ENCODE results near the gene PAQR3.

Gene PAQR3

DNA sequence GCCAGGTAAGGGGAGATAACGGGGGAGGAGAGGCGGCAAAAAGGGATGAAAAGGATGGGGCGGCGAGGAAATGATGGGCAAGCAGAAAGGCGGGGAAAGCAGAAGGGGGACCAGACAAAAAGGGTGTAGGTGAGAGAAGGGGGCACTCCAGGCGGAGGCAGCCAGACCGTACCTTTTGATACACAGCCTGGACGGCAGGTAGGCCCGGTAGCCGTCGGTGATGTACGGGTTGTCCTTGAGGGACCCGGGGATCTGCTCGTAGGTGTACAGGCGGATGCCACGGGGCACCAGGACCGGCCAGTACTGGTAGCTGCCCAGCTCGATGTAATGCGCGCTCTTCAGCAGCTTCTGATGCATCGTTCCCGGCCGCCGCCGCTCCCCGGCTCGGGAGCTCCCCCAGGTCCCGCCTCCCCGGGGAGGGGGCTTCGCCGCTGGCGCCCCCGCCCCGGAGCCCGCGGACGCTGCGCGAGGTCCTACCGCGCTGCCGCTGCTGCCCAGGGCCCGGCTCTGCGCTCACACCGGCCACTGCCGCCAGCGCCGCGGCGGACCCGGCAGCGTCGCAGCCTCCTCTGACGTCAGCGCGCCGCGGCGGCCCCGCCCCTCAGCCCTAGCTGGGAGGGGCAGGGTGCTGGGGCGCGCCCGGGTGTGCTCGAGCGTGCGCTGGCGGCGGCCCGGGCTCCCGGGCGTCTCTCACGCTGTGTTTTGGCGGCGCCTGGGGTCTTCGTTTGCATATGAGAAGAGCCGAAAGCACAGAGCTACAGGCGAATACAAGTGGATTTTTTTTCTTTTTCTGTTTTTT lies at the start of gene PAQR3:
TSS of gene PAQR3 (minus strand) at position 571 of the 799 bp plus-strand sequence. CDS start at position 357, 214 bp downstream.
- DNase-seq = peak; percentile 87

DNA sequence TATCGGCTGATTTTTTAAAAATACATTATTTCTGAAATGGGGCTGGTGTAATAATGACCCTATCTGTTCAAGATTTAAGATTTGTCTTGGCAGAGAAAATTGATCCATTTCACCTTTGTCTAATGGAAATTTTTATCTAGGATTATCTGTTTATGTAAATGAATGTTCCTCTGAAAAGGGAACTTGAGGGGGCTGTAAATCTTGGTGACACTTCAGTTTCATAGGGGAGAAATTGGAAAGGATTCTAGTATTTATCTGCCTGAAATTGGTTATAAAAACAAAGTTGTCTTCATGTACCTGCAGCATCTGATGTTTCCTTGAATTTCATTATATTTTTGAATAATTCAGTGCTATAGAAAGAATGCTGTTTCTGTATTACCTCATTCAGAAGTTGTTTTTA lies 48.4 kb upstream of the PAQR3 start:
- DNase-seq = no peak

DNA sequence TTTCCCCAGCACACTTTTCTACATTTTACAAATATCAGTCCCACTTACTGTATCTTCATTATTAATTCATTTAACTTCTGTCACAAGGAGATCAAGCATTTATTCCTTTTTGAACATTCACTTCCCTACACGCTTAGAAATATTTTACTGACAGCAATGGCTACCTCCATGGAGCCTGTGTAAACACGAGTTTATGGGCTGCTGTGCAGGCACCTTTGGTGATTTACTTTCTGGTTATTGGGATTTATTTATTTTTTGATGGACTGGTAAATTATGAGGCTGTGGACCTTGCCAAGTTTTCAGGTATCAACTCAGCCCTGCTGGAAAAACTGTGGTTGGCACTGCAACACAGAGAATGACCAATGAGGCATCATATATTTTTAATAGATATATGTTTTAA lies 45.4 kb upstream of the PAQR3 start:
- DNase-seq = no peak

GRCh38 chr4:78975865-78976264 lies 36.6 kb upstream of the PAQR3 start:
- no peak for DNase-seq

DNA sequence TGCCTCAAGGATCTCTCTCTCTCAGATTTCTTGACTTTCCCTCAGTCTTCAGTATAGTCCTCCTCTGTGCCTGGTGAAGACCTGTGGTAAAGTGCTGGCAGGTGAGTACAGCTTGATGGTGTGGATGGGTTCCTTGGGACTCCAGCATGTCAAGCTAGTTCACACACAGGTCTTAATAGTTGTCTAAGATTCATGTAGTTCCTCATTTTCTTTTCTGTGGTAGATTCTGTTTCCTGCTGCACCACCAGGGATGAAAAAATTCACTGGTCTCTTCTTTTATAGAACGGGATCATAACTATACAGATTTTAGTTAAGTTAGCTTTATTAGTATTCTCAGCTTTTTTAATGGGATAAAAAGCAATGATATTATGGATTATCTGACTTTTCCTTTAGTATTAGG lies 32.5 kb upstream of the PAQR3 start:
- no peak for DNase-seq

DNA sequence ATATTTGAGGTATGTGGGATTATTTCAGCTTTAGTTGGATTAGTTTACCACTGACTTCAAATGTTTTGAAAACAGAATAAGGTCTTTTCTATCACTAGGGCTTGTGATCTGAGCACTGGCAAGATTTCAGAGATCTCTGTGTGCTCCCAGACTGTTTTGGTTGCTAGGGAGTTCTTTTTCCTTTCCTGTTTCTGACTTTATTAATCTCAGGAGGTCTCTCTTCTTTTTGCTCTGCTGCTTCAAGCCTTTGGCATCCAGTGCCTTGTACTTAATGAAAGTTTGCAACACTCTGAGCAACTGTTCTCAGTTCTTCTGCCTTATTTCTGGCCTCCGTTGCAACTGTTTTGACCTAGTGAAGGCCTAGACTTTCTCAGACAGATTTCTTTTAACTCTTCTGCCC lies 32.1 kb upstream of the PAQR3 start:
- DNase-seq = no peak

DNA sequence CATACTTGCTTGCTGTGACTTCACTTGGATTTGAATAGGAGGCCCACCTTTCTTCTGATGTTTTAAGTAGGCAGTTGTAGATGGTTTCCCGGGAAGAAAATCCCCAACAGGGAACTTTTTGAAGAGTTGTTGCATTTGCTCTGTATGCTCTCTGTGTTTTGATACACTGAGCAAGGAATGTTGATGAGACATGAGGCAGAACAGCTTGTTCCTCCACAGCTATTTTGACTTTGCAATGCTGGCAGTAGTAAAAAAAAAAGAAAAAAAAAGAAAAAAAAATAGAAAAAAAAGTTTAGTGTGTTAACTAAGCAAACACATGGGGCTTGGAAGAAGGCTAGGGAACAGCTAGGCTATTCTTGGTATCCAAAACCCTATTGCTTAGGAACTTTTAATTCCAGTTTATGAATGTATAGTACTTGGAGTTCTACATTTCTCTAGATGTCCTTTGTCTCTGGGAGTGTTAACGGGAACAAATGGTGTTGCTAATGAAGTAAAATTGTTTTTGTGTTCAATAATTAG lies 23.4 kb upstream of the PAQR3 start:
- no peak for DNase-seq

GRCh38 chr4:78960926-78961325 lies 21.7 kb upstream of the PAQR3 start:
- DNase-seq = no peak

GRCh38 chr4:78956975-78957374 lies 17.7 kb upstream of the PAQR3 start:
- DNase-seq = peak; percentile 12

GRCh38 chr4:78953769-78954666 lies 14.8 kb upstream of the PAQR3 start:
- DNase-seq = peak; percentile 73

- no peak for DNase-seq
Observed at GRCh38 chr4:78953231-78953630, 14.0 kb upstream of the PAQR3 start.

GRCh38 chr4:78951862-78952472 lies 12.7 kb upstream of the PAQR3 start:
- peak; percentile 69 for DNase-seq

DNA sequence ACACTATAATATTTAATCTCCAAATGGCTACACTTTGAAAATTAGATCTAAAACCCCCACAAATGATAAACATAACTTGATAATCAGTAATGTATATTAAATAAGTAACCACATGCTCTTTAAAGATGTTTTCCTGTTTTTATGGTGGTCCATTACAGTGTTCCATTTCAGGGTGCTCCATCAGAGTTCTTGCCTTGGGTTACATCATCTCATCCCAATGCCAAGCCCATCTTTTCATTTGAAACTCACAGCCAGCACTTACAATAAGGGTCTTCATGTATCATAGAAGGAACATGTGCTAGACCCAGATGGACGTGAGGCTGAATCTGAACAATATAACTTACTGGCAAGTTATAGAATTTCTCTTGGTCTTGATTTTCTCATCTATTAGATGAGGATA lies 10.5 kb upstream of the PAQR3 start:
- no peak for DNase-seq

DNA sequence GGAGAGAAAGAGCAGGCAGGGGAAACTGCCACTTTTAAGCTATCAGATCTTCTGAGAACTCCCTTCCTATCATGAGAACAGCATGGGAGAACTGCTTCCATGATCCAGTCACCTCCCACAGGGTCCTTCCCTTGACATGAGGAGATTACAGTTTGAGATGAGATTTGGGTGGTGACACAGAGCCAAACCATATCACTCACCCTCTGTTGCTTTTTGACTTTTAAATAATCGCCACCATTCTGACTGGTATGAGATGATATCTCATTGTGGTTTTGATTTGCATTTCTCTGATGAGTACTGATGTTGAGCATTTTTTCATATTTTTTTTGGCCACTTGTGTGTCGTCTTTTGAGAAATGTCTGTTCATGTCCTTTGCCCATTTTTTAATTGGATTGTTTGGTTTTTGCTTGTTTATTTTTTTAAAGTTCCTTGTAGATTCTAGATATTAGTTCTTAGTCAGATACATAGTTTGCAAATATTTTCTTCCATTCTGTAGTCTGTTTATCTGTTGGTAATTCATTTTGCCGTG lies 6.5 kb upstream of the PAQR3 start:
- no peak for DNase-seq

DNA sequence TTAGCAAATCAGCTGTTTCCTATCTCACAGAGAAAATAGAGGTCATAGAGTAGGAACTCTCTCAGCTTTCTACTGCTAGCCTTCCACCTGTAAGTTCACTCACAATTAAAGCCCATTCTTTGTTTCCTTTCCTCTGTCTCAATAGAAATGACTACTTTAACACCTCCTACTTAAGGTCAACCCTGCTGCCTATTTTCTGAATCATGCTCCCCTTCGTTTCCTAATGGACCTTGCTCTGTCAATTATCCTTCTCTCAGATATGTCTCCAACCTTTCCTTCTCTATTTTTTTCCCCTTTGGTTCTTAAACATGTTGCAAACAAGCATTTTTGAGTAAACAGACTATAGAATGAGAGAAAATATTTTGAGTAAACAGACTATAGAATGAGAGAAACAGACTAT lies 5.1 kb upstream of the PAQR3 start:
- DNase-seq = no peak

- no peak for DNase-seq
Observed at GRCh38 chr4:78940752-78941151, 1.5 kb upstream of the PAQR3 start.

DNA sequence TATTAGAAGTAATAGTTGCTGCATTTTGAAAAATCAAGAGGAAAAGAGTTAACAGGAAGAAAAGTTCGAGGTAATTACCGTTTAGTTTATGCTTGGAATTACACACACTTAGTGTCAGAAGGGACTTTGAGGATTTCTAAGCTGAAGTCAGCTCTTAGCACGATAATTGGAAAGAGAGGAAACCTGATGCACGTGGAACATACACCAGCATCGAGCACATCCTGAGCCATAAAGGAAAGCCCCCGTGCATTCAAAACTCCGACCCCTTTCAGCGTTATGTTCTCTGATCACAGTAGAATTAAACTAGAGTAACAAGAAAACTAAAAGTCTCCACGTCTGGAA lies 400 bp upstream of the PAQR3 start:
- peak; percentile 57 for DNase-seq

GRCh38 chr4:78938474-78938867 lies 767 bp downstream of the PAQR3 start:
- DNase-seq = peak; percentile 37

- peak; percentile 6 for DNase-seq
Observed at GRCh38 chr4:78937837-78938236, 1.4 kb downstream of the PAQR3 start.

- no peak for DNase-seq
Observed at GRCh38 chr4:78936989-78937388, 2.2 kb downstream of the PAQR3 start.

GRCh38 chr4:78930016-78930629 lies 9.1 kb downstream of the PAQR3 start:
- DNase-seq = no peak

DNA sequence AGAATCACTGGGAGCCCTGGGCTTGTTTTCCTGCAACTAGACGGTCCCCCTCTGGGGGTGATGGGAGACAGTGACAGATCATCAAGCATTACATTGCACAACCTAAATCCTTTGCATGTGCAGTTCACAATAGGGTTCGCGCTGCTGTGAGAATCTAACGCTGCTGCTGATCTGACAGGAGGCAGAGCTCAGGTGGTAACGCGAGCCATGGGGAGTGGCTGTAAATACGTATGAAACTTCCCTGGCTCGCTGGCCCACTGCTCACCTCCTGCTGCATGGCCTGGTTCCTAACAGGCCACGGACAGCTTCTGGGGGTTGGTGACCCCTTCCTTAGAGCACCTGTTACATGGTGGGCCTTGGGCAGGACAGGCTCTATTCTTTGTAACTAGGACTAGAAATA lies 10.4 kb downstream of the PAQR3 start:
- DNase-seq = peak; percentile 13

- DNase-seq = no peak
Observed at GRCh38 chr4:78926826-78927225, 12.4 kb downstream of the PAQR3 start.

Measured in NCI-H82 (cell line).